DMS79 (cell line): ENCODE data around the gene HDAC10.

Experiments
- DNase-seq: peaks from one replicate; lab custom pipeline; 2025; lab: John Stamatoyannopoulos, UW

HDAC10 gene

GRCh38 chr22:50236731-50237409 is 14.2 kb downstream of the HDAC10 start:
- DNase-seq = no peak

GRCh38 chr22:50233223-50233622 is 17.8 kb downstream of the HDAC10 start:
- no peak for DNase-seq

- DNase-seq = no peak
Measured at GRCh38 chr22:50232481-50233151, 18.4 kb downstream of the HDAC10 start.

GRCh38 chr22:50229370-50229769 is 21.7 kb downstream of the HDAC10 start:
- no peak for DNase-seq

GRCh38 chr22:50228366-50228765 is 22.7 kb downstream of the HDAC10 start:
- no peak for DNase-seq

GRCh38 chr22:50227579-50228215 is 23.4 kb downstream of the HDAC10 start:
- DNase-seq = no peak

GRCh38 chr22:50226875-50227165 is 24.2 kb downstream of the HDAC10 start:
- no peak for DNase-seq

GRCh38 chr22:50226063-50226874 is 24.8 kb downstream of the HDAC10 start:
- no peak for DNase-seq

- no peak for DNase-seq
Measured at GRCh38 chr22:50225200-50225969, 25.7 kb downstream of the HDAC10 start.

GRCh38 chr22:50224071-50224470 is 27.0 kb downstream of the HDAC10 start:
- no peak for DNase-seq

- no peak for DNase-seq
Measured at GRCh38 chr22:50222508-50222907, 28.6 kb downstream of the HDAC10 start.

GRCh38 chr22:50221410-50222300 is 29.4 kb downstream of the HDAC10 start:
- DNase-seq = no peak

- DNase-seq = no peak
Measured at GRCh38 chr22:50220603-50221409, 30.3 kb downstream of the HDAC10 start.

- no peak for DNase-seq
Measured at GRCh38 chr22:50219800-50220602, 31.1 kb downstream of the HDAC10 start.

GRCh38 chr22:50218996-50219727 is 31.9 kb downstream of the HDAC10 start:
- DNase-seq = no peak

- no peak for DNase-seq
Measured at GRCh38 chr22:50218153-50218995, 32.7 kb downstream of the HDAC10 start.

- DNase-seq = no peak
Measured at GRCh38 chr22:50217543-50218152, 33.4 kb downstream of the HDAC10 start.
